Measurements from ENCODE around the gene PIR.

The PIR gene

GRCh38 chrX:15475021-15475420 lies 18.1 kb downstream of the PIR start:
- H3K9me3 ChIP-seq (ENCODE audit: control insufficient read depth, insufficient read depth, low read length), result no peaks in the 10 kb centered on the region
- no peak overlapping the region for H3K9ac ChIP-seq (ENCODE audit: low read depth, low read length)
- H3K36me3 ChIP-seq (ENCODE audit: control insufficient read depth, insufficient read depth, low read length), result no peaks in the 10 kb centered on the region
- H3K4me1 ChIP-seq (ENCODE audit: control insufficient read depth, insufficient read depth, low read length), result peaks cover 9% of the 10 kb centered on the region
- H3K27me3 ChIP-seq (ENCODE audit: control insufficient read depth, insufficient read depth, low read length), result no peaks in the 10 kb centered on the region
- no peak overlapping the region for H3K4me3 ChIP-seq (ENCODE audit: low read depth, low read length)

DNA sequence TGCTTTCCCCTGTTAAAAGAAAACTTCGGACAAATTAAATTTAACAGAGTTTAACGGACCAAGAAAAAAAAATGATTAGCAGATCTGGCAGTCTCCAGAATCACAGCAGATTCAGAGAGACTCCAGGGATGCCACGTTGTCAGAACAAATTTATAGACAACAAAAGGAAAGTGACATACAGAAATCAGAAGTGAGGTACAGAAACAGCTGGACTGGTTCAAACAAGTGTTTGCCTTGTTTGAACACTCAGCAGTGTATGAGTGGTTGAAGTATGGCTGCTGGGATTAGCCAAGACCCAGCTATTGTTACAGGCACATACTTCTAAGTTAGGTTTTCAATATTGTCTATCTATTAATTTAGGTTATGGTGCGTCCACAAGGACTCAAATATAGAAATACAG lies 19.1 kb downstream of the PIR start:
- Histone ChIP-seq H3K27me3 (ENCODE audit: control insufficient read depth, insufficient read depth, low read length) (no peaks in the 10 kb centered on the region), H3K4me3 (ENCODE audit: low read depth, low read length) (no peak overlapping the region), H3K9me3 (ENCODE audit: control insufficient read depth, insufficient read depth, low read length) (no peaks in the 10 kb centered on the region), H3K9ac (ENCODE audit: low read depth, low read length) (no peak overlapping the region), H3K36me3 (ENCODE audit: control insufficient read depth, insufficient read depth, low read length) (no peaks in the 10 kb centered on the region), H3K4me1 (ENCODE audit: control insufficient read depth, insufficient read depth, low read length) (peaks cover 9% of the 10 kb centered on the region)

GRCh38 chrX:15472531-15472930 lies 20.6 kb downstream of the PIR start:
- H3K9me3 ChIP-seq (ENCODE audit: control insufficient read depth, insufficient read depth, low read length), result no peaks in the 10 kb centered on the region
- peaks cover 9% of the 10 kb centered on the region for H3K4me1 ChIP-seq (ENCODE audit: control insufficient read depth, insufficient read depth, low read length)
- H3K4me3 ChIP-seq (ENCODE audit: low read depth, low read length), result no peak overlapping the region
- no peaks in the 10 kb centered on the region for H3K27me3 ChIP-seq (ENCODE audit: control insufficient read depth, insufficient read depth, low read length)
- H3K36me3 ChIP-seq (ENCODE audit: control insufficient read depth, insufficient read depth, low read length), result no peaks in the 10 kb centered on the region
- H3K9ac ChIP-seq (ENCODE audit: low read depth, low read length), result no peak overlapping the region

- no peaks in the 10 kb centered on the region for H3K9me3 ChIP-seq (ENCODE audit: control insufficient read depth, insufficient read depth, low read length)
- peaks cover 9% of the 10 kb centered on the region for H3K4me1 ChIP-seq (ENCODE audit: control insufficient read depth, insufficient read depth, low read length)
- H3K36me3 ChIP-seq (ENCODE audit: control insufficient read depth, insufficient read depth, low read length), result no peaks in the 10 kb centered on the region
- no peak overlapping the region for H3K4me3 ChIP-seq (ENCODE audit: low read depth, low read length)
- H3K9ac ChIP-seq (ENCODE audit: low read depth, low read length), result no peak overlapping the region
- no peaks in the 10 kb centered on the region for H3K27me3 ChIP-seq (ENCODE audit: control insufficient read depth, insufficient read depth, low read length)
These were observed 22.1 kb downstream of the PIR start for GRCh38 chrX:15471028-15471427.

DNA sequence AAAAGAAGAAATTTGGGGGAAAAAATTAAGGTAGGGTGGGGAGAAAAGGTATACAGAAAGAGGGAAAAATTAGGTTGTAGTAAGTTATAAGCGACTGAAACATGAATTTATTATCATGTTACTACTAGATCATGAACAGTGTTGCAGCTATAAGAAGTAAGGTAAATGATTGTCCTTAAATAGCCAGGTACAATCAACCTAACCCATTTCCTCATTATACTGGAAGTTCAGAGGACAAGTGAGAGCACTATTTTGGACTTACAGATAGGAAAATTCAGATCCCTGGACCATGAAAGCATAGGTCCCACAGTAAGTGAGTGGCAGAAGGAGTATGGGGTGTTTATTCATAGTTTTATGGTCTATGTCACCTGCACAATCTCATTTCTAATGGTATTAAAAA lies 23.5 kb downstream of the PIR start:
- Histone ChIP-seq H3K36me3 (ENCODE audit: control insufficient read depth, insufficient read depth, low read length) (no peaks in the 10 kb centered on the region), H3K27me3 (ENCODE audit: control insufficient read depth, insufficient read depth, low read length) (no peaks in the 10 kb centered on the region), H3K9me3 (ENCODE audit: control insufficient read depth, insufficient read depth, low read length) (no peaks in the 10 kb centered on the region), H3K4me1 (ENCODE audit: control insufficient read depth, insufficient read depth, low read length) (peaks cover 3% of the 10 kb centered on the region), H3K9ac (ENCODE audit: low read depth, low read length) (no peak overlapping the region), H3K4me3 (ENCODE audit: low read depth, low read length) (no peak overlapping the region)

GRCh38 chrX:15468036-15468435 lies 25.1 kb downstream of the PIR start:
- Histone ChIP-seq H3K9ac (ENCODE audit: low read depth, low read length) (no peak overlapping the region), H3K9me3 (ENCODE audit: control insufficient read depth, insufficient read depth, low read length) (no peaks in the 10 kb centered on the region), H3K4me1 (ENCODE audit: control insufficient read depth, insufficient read depth, low read length) (peaks cover 6% of the 10 kb centered on the region), H3K27me3 (ENCODE audit: control insufficient read depth, insufficient read depth, low read length) (no peaks in the 10 kb centered on the region), H3K36me3 (ENCODE audit: control insufficient read depth, insufficient read depth, low read length) (no peaks in the 10 kb centered on the region), H3K4me3 (ENCODE audit: low read depth, low read length) (no peak overlapping the region)

- Histone ChIP-seq H3K9me3 (ENCODE audit: control insufficient read depth, insufficient read depth, low read length) (no peaks in the 10 kb centered on the region), H3K9ac (ENCODE audit: low read depth, low read length) (no peak overlapping the region), H3K36me3 (ENCODE audit: control insufficient read depth, insufficient read depth, low read length) (no peaks in the 10 kb centered on the region), H3K27me3 (ENCODE audit: control insufficient read depth, insufficient read depth, low read length) (no peaks in the 10 kb centered on the region), H3K4me3 (ENCODE audit: low read depth, low read length) (no peak overlapping the region), H3K4me1 (ENCODE audit: control insufficient read depth, insufficient read depth, low read length) (peaks cover 6% of the 10 kb centered on the region)
These were observed 27.1 kb downstream of the PIR start for GRCh38 chrX:15465896-15466651.

DNA sequence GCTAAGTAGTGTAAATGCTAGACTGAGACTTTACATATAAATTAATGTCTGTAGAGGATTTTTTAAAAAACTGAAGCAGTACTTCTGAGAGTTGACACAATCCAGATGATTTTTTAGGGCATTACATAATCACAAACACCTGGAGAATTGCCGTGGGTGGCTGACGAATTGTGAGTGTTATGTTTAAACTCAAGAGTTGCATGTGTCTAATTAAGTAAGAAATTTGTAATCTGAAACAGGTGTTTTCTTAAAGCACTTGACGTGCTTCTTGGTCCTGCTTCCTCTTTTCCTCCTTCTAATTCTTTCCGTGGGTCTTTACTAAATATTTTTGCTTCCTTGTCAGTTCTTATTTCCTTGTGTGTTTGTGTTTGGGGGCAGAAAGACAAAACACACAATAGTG lies 27.8 kb downstream of the PIR start:
- Histone ChIP-seq H3K9ac (ENCODE audit: low read depth, low read length) (no peak overlapping the region), H3K4me1 (ENCODE audit: control insufficient read depth, insufficient read depth, low read length) (peaks cover 6% of the 10 kb centered on the region), H3K27me3 (ENCODE audit: control insufficient read depth, insufficient read depth, low read length) (no peaks in the 10 kb centered on the region), H3K36me3 (ENCODE audit: control insufficient read depth, insufficient read depth, low read length) (no peaks in the 10 kb centered on the region), H3K9me3 (ENCODE audit: control insufficient read depth, insufficient read depth, low read length) (no peaks in the 10 kb centered on the region), H3K4me3 (ENCODE audit: low read depth, low read length) (no peak overlapping the region)

- Histone ChIP-seq H3K4me3 (ENCODE audit: low read depth, low read length) (no peak overlapping the region), H3K9ac (ENCODE audit: low read depth, low read length) (no peak overlapping the region)
These were observed 28.4 kb downstream of the PIR start for GRCh38 chrX:15464704-15465103.

GRCh38 chrX:15451913-15452312 lies 41.2 kb downstream of the PIR start:
- Histone ChIP-seq H3K27me3 (ENCODE audit: control insufficient read depth, insufficient read depth, low read length) (no peaks in the 10 kb centered on the region), H3K4me3 (ENCODE audit: low read depth, low read length) (no peak overlapping the region), H3K9me3 (ENCODE audit: control insufficient read depth, insufficient read depth, low read length) (no peaks in the 10 kb centered on the region), H3K4me1 (ENCODE audit: control insufficient read depth, insufficient read depth, low read length) (no peaks in the 10 kb centered on the region), H3K9ac (ENCODE audit: low read depth, low read length) (no peak overlapping the region), H3K36me3 (ENCODE audit: control insufficient read depth, insufficient read depth, low read length) (no peaks in the 10 kb centered on the region)

More at GRCh38 chrX:15464704-15465103, 28.4 kb downstream of the PIR start:
- no peaks in the 10 kb centered on the region for H3K36me3 ChIP-seq (ENCODE audit: control insufficient read depth, insufficient read depth, low read length)
- peaks cover 6% of the 10 kb centered on the region for H3K4me1 ChIP-seq (ENCODE audit: control insufficient read depth, insufficient read depth, low read length)
- no peaks in the 10 kb centered on the region for H3K27me3 ChIP-seq (ENCODE audit: control insufficient read depth, insufficient read depth, low read length)
- H3K9me3 ChIP-seq (ENCODE audit: control insufficient read depth, insufficient read depth, low read length), result no peaks in the 10 kb centered on the region

DNA sequence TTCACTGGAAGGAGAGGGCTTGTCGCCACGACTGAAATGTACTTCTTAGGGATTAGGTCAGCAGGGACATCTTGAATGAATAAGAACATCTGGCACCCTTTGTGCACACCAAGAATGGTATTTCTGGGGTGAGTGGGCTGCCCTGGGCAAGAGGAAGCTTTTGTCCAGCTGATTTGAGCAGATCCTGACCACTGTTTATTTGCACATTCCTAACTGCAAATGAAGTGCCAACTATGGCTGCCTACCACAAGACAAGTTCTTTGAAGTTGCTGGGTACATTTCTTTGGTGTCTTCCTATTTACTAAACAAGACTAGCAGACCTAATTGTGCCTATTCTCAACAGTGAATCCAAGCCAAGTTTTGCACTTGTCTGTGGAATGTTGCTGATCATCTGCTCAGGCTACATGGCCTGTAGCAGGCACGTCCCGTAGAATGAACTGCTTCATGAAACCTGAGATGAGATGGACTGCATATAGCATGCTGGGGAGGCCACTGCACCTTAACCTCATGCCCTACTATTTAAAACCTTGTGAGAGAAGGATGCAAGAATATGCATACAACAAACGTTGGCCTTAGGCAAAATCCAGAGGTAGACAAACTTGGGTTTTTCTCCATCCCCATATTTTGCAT lies 45.0 kb downstream of the PIR start:
- H3K4me1 ChIP-seq (ENCODE audit: control insufficient read depth, insufficient read depth, low read length), result no peaks in the 10 kb centered on the region
- no peaks in the 10 kb centered on the region for H3K27me3 ChIP-seq (ENCODE audit: control insufficient read depth, insufficient read depth, low read length)
- H3K36me3 ChIP-seq (ENCODE audit: control insufficient read depth, insufficient read depth, low read length), result no peaks in the 10 kb centered on the region
- no peak overlapping the region for H3K9ac ChIP-seq (ENCODE audit: low read depth, low read length)
- no peak overlapping the region for H3K4me3 ChIP-seq (ENCODE audit: low read depth, low read length)
- H3K9me3 ChIP-seq (ENCODE audit: control insufficient read depth, insufficient read depth, low read length), result no peaks in the 10 kb centered on the region

DNA sequence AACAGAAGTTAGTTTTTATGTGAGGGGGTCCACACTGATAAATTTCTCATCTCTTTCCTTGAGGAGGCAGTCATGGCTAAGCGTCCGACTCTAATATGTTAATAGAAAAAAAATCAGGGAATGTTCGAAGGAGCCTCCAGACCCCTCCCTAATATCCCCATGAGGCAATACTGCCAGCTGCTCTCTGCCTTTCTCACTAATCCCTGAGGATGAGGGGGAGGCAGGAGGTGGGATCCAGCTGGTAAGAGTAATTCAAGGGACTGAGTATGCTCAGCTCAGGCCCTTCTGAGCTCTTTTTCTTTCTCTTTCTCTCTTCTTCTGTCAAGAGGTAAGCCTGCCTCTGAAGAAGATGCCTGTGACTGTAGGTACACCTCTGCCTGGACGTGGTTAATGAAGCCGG lies 51.7 kb downstream of the PIR start:
- no peaks in the 10 kb centered on the region for H3K36me3 ChIP-seq (ENCODE audit: control insufficient read depth, insufficient read depth, low read length)
- no peak overlapping the region for H3K4me3 ChIP-seq (ENCODE audit: low read depth, low read length)
- no peaks in the 10 kb centered on the region for H3K27me3 ChIP-seq (ENCODE audit: control insufficient read depth, insufficient read depth, low read length)
- H3K9ac ChIP-seq (ENCODE audit: low read depth, low read length), result no peak overlapping the region
- no peaks in the 10 kb centered on the region for H3K4me1 ChIP-seq (ENCODE audit: control insufficient read depth, insufficient read depth, low read length)
- H3K9me3 ChIP-seq (ENCODE audit: control insufficient read depth, insufficient read depth, low read length), result no peaks in the 10 kb centered on the region
